Uterus (tissue), 4 donors: ENCODE measurements around the gene SMIM5. TPM values are rescaled to one million over a fixed set of nuclear protein-coding genes. Genes with fewer than 3 reads are reported as not detected.

Experiments
- DNase-seq, 2 donors: peaks; one replicate each; pipeline ENCODE4 v3.0.0-alpha.2; 2019 to 2020
- H3K27ac ChIP-seq, 2 donors: fragments of 200-600 bp; sonication (generic); 1 replicate in 1 of 2; 2 replicates in 1 of 2; pipeline ENCODE4 v1.5.1; 2016 to 2018
- H3K27me3 ChIP-seq, 2 donors: fragments of 200-600 bp; sonication (generic); one replicate each; pipeline ENCODE4 v1.5.1; 2018 to 2019; ENCODE audit warnings: control low read depth in 1 of 2
- H3K36me3 ChIP-seq, 2 donors: fragments of 200-600 bp; sonication (generic); one replicate each; pipeline ENCODE4 v1.5.1; 2019; ENCODE audit warnings: control low read depth in 1 of 2
- H3K4me1 ChIP-seq, 2 donors: fragments of 200-600 bp; sonication (generic); one replicate each; pipeline ENCODE4 v1.5.1; 2018 to 2019; ENCODE audit warnings: control low read depth in 1 of 2
- H3K4me3 ChIP-seq, 2 donors: fragments of 200-600 bp; sonication (generic); 1 replicate in 1 of 2; 2 replicates in 1 of 2; pipeline ENCODE4 v1.5.1; 2018 to 2019; ENCODE audit warnings: mild to moderate bottlenecking in 1 of 2
- H3K9me3 ChIP-seq, 2 donors: fragments of 200-600 bp; sonication (generic); one replicate each; pipeline ENCODE4 v1.5.1; 2019; ENCODE audit warnings: control low read depth in 1 of 2
- POLR2A ChIP-seq, 2 donors: fragments of 450-650 bp; IDR thresholded peaks; one replicate each; pipeline ENCODE4 v1.6.1; 2016; ENCODE audit warnings: antibody characterized with exemption in 2 of 2, mild to moderate bottlenecking in 1 of 2, moderate library complexity in 1 of 2
- intact Hi-C: fragments of 100-400 bp; cut with DNase I; formaldehyde crosslinking; loops from one replicate; pipeline ENCODE4 v1.15.1; 2023; ENCODE audit warnings: low total_unique reads
- total RNA-seq, 4 donors: library from RNA; depleted of rRNA in 3 of 4; stranded (reverse); fragments of >200 nt in 3 of 4; gene quantifications; one replicate each; pipeline versions ENCODE4 v1.1.0 to v1.2.4, GENCODE V29; 2014 to 2023
- TF ChIP-seq, protein P1 (sequence below), 4 experiments: fragments of 200-600 bp in 2 of 4; fragments of 450-650 bp in 2 of 4; sonication (generic) in 2 of 4; IDR thresholded peaks; one replicate each; pipeline ENCODE4 v1.5.1; 2016 to 2019; ENCODE audit warnings: antibody characterized with exemption in 4 of 4, mild to moderate bottlenecking in 2 of 4, moderate library complexity in 1 of 4
- donor health status: DM: yes; HTN: yes; CAD: no.

Gene SMIM5
- total RNA-seq, 4 donors from 2014 or later: 0.85 to 2.2 TPM; not detected in 2

DNA sequence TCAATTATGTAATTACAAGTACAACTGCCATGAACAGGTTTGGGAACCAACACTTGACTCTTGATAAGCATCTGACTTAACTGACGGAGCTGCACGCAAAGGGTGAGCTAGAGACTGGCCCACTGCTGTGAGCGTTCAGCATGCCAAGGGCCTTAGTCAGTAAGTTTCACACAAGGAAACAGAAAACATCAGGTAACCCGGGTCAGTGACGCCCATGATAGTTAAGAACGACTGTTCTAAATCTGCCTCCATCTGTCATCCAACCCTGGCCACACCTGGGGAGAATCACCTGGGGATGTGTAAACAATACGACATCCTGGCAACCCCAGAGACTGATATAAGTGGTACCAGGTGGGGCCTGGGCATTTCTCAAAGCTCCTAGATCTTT is 12.3 kb downstream of the SMIM5 start:
- Histone ChIP-seq H3K4me1 (no peaks in the 10 kb centered on the region), H3K4me3 (no peak overlapping the region), H3K9me3 (no peaks in the 10 kb centered on the region), H3K27ac (no peak overlapping the region), H3K27me3 (no peaks in the 10 kb centered on the region), H3K36me3 (no peaks in the 10 kb centered on the region)
- intact Hi-C loops: no loop called here
- no peak for DNase-seq
- no peak for TF ChIP-seq POLR2A (IDR thresholded peaks at IDR 0.05)

DNA sequence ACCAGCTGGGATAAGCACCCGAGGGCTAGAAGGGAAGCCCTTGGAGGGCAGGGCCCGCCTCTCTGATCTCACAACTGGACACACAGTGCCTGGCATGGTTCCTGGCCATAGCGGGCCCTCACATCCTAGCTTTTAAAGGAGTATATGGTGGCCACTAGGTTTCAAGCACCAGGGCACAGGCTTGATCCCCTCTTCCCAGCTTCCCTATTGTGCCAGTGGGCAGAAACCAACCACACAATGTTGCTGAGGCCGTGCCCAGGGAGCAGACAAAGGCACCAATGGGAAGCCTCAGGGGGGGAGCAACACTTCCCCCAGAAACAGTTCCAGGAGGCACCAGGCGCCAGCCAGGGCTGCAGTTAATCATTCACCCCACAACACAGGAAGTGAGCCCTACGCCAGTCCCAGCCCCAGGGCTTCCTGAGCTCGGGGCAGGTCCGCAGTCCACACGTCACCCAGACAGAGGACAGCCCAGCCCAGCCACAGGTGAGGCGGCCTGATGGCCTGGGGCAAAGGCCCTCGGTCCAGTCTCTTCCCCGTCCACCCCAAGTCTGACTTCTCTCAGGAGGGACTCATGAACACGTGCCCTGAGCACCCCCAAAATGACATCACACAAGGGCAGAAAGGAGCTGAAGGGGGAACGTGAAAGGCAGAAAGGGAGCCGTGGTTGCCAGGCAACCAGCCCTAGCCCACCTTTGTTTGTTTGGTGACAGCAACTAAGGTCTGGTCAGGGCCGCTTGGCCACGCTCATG is 12.8 kb downstream of the SMIM5 start:
- intact Hi-C loops: no loop called here
- H3K27me3 ChIP-seq: no peaks in the 10 kb centered on the region
- no peaks in the 10 kb centered on the region for H3K9me3 ChIP-seq
- TF ChIP-seq, protein P1, sequence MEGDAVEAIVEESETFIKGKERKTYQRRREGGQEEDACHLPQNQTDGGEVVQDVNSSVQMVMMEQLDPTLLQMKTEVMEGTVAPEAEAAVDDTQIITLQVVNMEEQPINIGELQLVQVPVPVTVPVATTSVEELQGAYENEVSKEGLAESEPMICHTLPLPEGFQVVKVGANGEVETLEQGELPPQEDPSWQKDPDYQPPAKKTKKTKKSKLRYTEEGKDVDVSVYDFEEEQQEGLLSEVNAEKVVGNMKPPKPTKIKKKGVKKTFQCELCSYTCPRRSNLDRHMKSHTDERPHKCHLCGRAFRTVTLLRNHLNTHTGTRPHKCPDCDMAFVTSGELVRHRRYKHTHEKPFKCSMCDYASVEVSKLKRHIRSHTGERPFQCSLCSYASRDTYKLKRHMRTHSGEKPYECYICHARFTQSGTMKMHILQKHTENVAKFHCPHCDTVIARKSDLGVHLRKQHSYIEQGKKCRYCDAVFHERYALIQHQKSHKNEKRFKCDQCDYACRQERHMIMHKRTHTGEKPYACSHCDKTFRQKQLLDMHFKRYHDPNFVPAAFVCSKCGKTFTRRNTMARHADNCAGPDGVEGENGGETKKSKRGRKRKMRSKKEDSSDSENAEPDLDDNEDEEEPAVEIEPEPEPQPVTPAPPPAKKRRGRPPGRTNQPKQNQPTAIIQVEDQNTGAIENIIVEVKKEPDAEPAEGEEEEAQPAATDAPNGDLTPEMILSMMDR (IDR thresholded peaks at IDR 0.05): no peak
- TF ChIP-seq POLR2A (IDR thresholded peaks at IDR 0.05): peak in 1 of 2 donors; percentile 33
- H3K4me3 ChIP-seq: no peak overlapping the region
- no peaks in the 10 kb centered on the region for H3K4me1 ChIP-seq
- peak in 1 of 2 donors; percentile 52 for DNase-seq
- H3K36me3 ChIP-seq: no peaks in the 10 kb centered on the region
- no peak overlapping the region for H3K27ac ChIP-seq

DNA sequence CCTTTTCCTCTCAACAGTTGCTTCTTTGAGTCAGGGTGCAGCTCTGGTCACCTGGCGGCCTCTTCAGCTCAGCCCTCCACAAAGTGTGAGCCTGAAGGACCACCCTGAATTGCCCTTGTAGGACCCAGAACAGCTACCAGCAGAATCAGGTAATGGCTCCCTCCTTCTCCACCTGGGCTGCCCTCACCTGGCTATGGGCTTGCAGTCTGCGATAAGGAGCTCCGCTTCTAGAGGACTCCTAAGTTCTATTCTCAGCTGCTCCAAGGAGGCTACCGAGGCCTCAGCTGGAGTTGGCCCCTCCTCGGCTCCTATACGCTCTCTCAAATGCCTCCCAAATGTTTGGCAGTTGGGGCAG is 13.4 kb downstream of the SMIM5 start:
- TF ChIP-seq POLR2A (IDR thresholded peaks at IDR 0.05): no peak
- TF ChIP-seq, protein P1 (IDR thresholded peaks at IDR 0.05): no peak
- Histone ChIP-seq H3K4me3 (no peak overlapping the region), H3K4me1 (no peaks in the 10 kb centered on the region), H3K9me3 (no peaks in the 10 kb centered on the region), H3K36me3 (no peaks in the 10 kb centered on the region), H3K27me3 (no peaks in the 10 kb centered on the region), H3K27ac (no peak overlapping the region)
- intact Hi-C loops: no loop called here
- no peak for DNase-seq

DNA sequence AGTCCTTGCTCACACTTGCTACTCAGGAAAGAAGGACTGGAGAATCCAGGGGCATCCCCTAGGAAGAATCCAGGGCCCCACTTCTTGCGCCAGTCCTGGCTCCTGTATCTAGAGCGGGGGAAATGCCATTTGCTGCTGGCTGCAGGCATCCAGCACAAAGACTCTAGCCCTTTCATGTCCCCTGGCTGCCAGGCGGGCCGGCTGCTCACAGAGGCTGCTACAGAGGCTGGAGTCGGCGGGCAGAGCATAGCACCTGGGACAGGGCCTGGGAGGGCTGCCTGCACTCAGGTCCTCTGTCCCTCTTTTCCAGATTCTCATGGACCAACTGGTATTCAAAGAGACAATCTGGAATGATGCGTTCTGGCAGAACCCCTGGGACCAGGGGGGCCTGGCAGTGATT is 13.8 kb downstream of the SMIM5 start:
- no peak overlapping the region for H3K27ac ChIP-seq
- H3K4me1 ChIP-seq: no peaks in the 10 kb centered on the region
- H3K4me3 ChIP-seq: no peak overlapping the region
- no peaks in the 10 kb centered on the region for H3K9me3 ChIP-seq
- intact Hi-C loops: no loop called here
- no peak for DNase-seq
- H3K36me3 ChIP-seq: no peaks in the 10 kb centered on the region
- no peak for TF ChIP-seq POLR2A (IDR thresholded peaks at IDR 0.05)
- TF ChIP-seq, protein P1 (IDR thresholded peaks at IDR 0.05): no peak
- no peaks in the 10 kb centered on the region for H3K27me3 ChIP-seq

DNA sequence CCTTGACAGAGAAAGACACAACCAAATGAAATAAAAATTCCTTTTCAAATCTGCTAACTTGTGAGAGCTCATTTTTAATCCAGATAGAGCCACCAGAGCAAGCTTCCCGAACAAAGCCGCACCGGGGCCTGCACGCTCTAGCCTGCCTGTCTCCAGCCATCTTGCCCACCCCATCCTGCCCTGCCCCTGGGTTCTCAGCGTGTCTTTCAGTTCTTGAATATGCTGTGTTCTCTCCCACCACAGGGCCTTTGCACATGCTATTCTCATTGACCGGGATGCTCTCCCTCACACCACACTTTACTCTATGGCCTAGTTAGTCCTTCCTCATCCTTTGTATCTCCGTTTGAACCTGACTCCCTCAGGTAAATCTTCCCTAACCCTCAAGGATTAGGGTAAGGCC is 14.7 kb downstream of the SMIM5 start:
- H3K4me1 ChIP-seq: no peaks in the 10 kb centered on the region
- no peaks in the 10 kb centered on the region for H3K9me3 ChIP-seq
- no peak for TF ChIP-seq POLR2A (IDR thresholded peaks at IDR 0.05)
- TF ChIP-seq, protein P1 (IDR thresholded peaks at IDR 0.05): no peak
- intact Hi-C loops: no loop called here
- DNase-seq: no peak
- no peaks in the 10 kb centered on the region for H3K36me3 ChIP-seq
- no peak overlapping the region for H3K27ac ChIP-seq
- H3K27me3 ChIP-seq: no peaks in the 10 kb centered on the region
- H3K4me3 ChIP-seq: no peak overlapping the region
